Lung (tissue), 12 donors: ENCODE results near the gene INPP4A. TPM values are rescaled to one million over a fixed set of nuclear protein-coding genes. Genes with fewer than 3 reads are reported as not detected.

Source experiments
- ATAC-seq: fragments of 200-7000 bp; cut with Tn5 transposase; one replicate; pipeline ENCODE4 v1.9.1; 2020; ENCODE audit warnings: moderate number of reproducible peaks; ENCODE audit not compliant: insufficient read depth, low FRiP score
- DNase-seq, 3 donors: peaks; one replicate each; pipeline ENCODE4 v3.0.0-alpha.2; 2013 to 2017
- H3K27ac ChIP-seq, 2 donors: one replicate each; pipeline ENCODE4 v1.5.1; 2013; ENCODE audit warnings: mild to moderate bottlenecking in 2 of 2, moderate library complexity in 2 of 2, control low read depth in 1 of 2, inconsistent platforms in 1 of 2, low read depth in 1 of 2, low read length in 1 of 2
- H3K27me3 ChIP-seq, 3 donors: one replicate each; pipeline ENCODE4 v1.5.1; 2013; ENCODE audit warnings: low read length in 2 of 3; ENCODE audit not compliant: control insufficient read depth in 3 of 3, insufficient read depth in 3 of 3
- H3K36me3 ChIP-seq, 4 donors: one replicate each; pipeline ENCODE4 v1.5.1; 2013; ENCODE audit warnings: low read length in 4 of 4, mild to moderate bottlenecking in 1 of 4, moderate library complexity in 1 of 4; ENCODE audit not compliant: control insufficient read depth in 4 of 4, insufficient read depth in 4 of 4
- H3K4me1 ChIP-seq, 5 donors: one replicate each; pipeline ENCODE4 v1.5.1; 2013; ENCODE audit warnings: low read length in 5 of 5, mild to moderate bottlenecking in 2 of 5, moderate library complexity in 1 of 5; ENCODE audit not compliant: control insufficient read depth in 5 of 5, insufficient read depth in 5 of 5
- H3K4me3 ChIP-seq: one replicate; pipeline ENCODE4 v1.5.1; 2013; ENCODE audit warnings: mild to moderate bottlenecking, control low read depth, moderate library complexity
- H3K9ac ChIP-seq, 2 donors: one replicate each; pipeline ENCODE4 v1.5.1; 2013; ENCODE audit warnings: low read length in 2 of 2, control low read depth in 1 of 2; ENCODE audit not compliant: insufficient read depth in 1 of 2
- H3K9me3 ChIP-seq, 4 donors: one replicate each; pipeline ENCODE4 v1.5.1; 2013; ENCODE audit warnings: low read length in 3 of 4, mild to moderate bottlenecking in 1 of 4, moderate library complexity in 1 of 4; ENCODE audit not compliant: control insufficient read depth in 4 of 4, insufficient read depth in 3 of 4
- WGBS, 2 donors: extraction: QIAGEN DNeasy Blood & Tissue Kit; methylation state at CpG; one replicate each; pipeline ENCODE4 v1.1.7; 2013; 5-methylcytosine and 5-hydroxymethylcytosine counted together
- polyA plus RNA-seq, 2 donors: library from polyadenylated mRNA; stranded (reverse); fragments of 200-250 nt; gene quantifications; one replicate each; pipeline ENCODE4 v1.2.1, GENCODE V29; 2013
- total RNA-seq, 2 donors: library from RNA; depleted of rRNA in 1 of 2; stranded (reverse); fragments of >200 nt in 1 of 2; gene quantifications; one replicate each; pipeline ENCODE4 v1.2.1, GENCODE V29; 2014 to 2021
- TF ChIP-seq, protein P1 (sequence below): IDR thresholded peaks from 2 replicates; pipeline ENCODE4 v1.5.1; 2012; ENCODE audit warnings: mild to moderate bottlenecking; ENCODE audit errors: control extremely low read depth, extremely low read depth
- donor health status: control.
- donor health status: control.
- donor health status: Bipolar disorder and iron deficiency.
- donor health status: healthy.
- donor health status: DM: yes; HTN: yes; CAD: no.

INPP4A gene
- total and polyA plus RNA-seq, 4 donors, result 8.0 to 43.3 (median 19.8) TPM

DNA sequence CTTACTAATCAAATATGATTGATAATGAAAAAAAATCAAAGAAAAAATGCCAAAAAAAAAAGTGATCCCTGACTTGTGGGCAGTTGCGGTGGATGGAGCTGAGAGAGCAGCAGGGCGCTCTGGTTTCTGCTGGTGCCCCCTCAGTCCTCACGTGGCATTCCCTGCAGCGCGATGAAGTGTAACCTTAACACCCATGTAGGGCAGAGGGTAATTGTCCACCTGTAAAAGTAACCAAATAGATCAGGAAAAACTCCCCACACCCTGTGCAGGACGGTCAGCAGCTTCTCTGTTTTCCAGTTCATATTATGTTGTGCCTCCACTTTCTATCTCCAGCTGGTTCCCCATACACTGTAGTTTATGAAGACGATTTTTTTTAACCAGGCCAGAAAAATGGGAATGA lies 138.6 kb downstream of the INPP4A start:
- Histone ChIP-seq H3K9ac (no peak overlapping the region), H3K27ac (no peak overlapping the region), H3K9me3 (peaks cover 0 to 1% (median 0%) of the 10 kb centered on the region in 4 donors), H3K4me3 (no peak overlapping the region), H3K4me1 (no peaks in the 10 kb centered on the region), H3K36me3 (peaks cover 3 to 40% (median 19%) of the 10 kb centered on the region in 4 donors), H3K27me3 (no peaks in the 10 kb centered on the region)
- no peak for ATAC-seq
- 95 to 97% methylated on average over 7 of the region's 7 CpGs for WGBS, 2 donors
- TF ChIP-seq, protein P1, sequence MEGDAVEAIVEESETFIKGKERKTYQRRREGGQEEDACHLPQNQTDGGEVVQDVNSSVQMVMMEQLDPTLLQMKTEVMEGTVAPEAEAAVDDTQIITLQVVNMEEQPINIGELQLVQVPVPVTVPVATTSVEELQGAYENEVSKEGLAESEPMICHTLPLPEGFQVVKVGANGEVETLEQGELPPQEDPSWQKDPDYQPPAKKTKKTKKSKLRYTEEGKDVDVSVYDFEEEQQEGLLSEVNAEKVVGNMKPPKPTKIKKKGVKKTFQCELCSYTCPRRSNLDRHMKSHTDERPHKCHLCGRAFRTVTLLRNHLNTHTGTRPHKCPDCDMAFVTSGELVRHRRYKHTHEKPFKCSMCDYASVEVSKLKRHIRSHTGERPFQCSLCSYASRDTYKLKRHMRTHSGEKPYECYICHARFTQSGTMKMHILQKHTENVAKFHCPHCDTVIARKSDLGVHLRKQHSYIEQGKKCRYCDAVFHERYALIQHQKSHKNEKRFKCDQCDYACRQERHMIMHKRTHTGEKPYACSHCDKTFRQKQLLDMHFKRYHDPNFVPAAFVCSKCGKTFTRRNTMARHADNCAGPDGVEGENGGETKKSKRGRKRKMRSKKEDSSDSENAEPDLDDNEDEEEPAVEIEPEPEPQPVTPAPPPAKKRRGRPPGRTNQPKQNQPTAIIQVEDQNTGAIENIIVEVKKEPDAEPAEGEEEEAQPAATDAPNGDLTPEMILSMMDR, result no peak
- DNase-seq, result no peak

DNA sequence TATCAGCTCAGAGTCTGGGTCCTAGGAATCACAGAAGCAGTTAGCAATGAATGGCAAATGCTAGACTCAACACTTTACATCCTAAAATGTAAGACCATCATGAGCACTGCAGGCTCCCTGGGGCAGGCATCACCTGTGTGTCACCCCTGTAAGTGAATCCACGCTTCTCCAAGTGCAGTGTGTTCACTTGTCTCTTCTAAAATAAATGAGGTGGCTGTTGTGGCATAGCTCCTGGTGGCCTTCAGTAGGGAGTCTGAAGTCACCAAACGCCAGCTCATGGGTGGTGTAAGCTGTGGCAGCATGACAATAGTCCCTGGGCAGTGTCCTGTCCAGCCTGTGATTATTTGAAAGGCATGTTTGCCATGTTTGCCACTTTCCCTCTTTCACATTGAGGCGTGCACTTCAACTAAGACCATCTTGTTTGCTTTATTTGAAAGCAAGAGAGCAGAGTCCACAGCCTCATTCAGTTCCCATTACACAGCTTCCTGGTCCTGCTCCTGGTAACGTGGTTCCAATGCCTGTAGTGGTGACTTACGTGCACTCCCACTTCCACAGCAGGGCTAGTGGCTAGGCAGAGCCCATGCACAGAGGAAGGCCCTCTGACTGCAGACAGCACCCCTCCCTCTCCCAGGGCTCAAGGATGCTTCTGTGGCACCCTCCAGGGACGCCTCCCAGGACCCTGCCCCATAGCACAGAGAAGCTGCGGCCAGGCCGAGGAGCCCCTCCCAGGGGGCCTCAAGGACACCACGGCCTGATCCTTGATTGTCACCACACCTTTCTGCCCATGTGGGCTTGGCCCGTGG lies 139.4 kb downstream of the INPP4A start:
- peaks cover 0 to 1% (median 0%) of the 10 kb centered on the region in 4 donors for H3K9me3 ChIP-seq
- TF ChIP-seq, protein P1, result no peak
- H3K27ac ChIP-seq, result no peak overlapping the region
- H3K4me1 ChIP-seq, result no peaks in the 10 kb centered on the region
- ATAC-seq (no peak), DNase-seq (no peak)
- H3K9ac ChIP-seq, result no peak overlapping the region
- no peaks in the 10 kb centered on the region for H3K27me3 ChIP-seq
- WGBS, 2 donors, result 90 to 93% methylated on average over 10 of the region's 10 CpGs
- peaks cover 3 to 40% (median 19%) of the 10 kb centered on the region in 4 donors for H3K36me3 ChIP-seq
- no peak overlapping the region for H3K4me3 ChIP-seq

DNA sequence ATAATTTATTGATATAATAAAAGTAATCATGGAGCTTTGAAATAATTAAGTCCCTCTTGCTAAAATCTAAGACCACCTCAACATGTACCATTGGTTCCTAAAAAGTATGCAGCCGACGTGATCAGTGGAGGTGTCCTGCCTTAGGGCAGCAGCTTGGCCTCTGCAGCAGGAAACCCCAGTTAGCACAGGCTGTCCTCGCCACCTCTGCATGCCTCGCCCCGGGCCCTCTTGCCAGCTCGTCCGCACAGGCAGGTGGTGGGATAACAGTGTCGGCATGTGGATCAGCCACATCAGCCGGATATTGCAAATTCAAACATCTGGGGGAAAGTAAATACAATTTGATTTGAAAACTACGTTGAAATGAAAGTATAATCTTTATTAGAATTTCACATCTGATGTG lies 140.7 kb downstream of the INPP4A start:
- H3K4me1 ChIP-seq, result no peaks in the 10 kb centered on the region
- no peak overlapping the region for H3K27ac ChIP-seq
- ATAC-seq, result no peak
- H3K4me3 ChIP-seq, result no peak overlapping the region
- no peak overlapping the region for H3K9ac ChIP-seq
- WGBS, 2 donors, result 95 to 98% methylated on average over 10 of the region's 10 CpGs
- peaks cover 3 to 36% (median 21%) of the 10 kb centered on the region in 4 donors for H3K36me3 ChIP-seq
- H3K27me3 ChIP-seq, result no peaks in the 10 kb centered on the region
- peaks cover 0 to 1% (median 0%) of the 10 kb centered on the region in 4 donors for H3K9me3 ChIP-seq
- no peak for DNase-seq
- TF ChIP-seq, protein P1, result no peak
